H1 (cell line): ENCODE results near the gene SLC8A1. TPM values are rescaled to one million over a fixed set of nuclear protein-coding genes. Genes with fewer than 3 reads are reported as not detected.

Experiments
- CTCF ChIA-PET: fragments of 300-600 bp; sonication (Branson Sonifier 250); formaldehyde crosslinking; loops from one replicate; lab custom pipeline; 2021; ENCODE audit not compliant: partially characterized antibody; lab: Charles Lee
- POLR2A ChIA-PET: fragments of 300-600 bp; sonication (Branson Sonifier 250); formaldehyde crosslinking; loops from one replicate; lab custom pipeline; 2021; ENCODE audit warnings: inconsistent platforms; ENCODE audit not compliant: partially characterized antibody; lab: Charles Lee
- DNase-seq, 2 experiments: peaks; one replicate each; pipeline versions ENCODE4 v3.0.0 to v3.0.0-alpha.2; 2010 to 2022; ENCODE audit warnings: low spot score in 2 of 2, low read depth in 1 of 2, mixed read lengths in 1 of 2
- FAIRE-seq: peaks from 2 replicates; lab custom pipeline; 2011; peaks lifted over from hg19 to GRCh38; lab: Jason Lieb, UNC
- H2AFZ ChIP-seq: 2 replicates; pipeline ENCODE4 v1.8.1; 2012; ENCODE audit warnings: low read length, inconsistent platforms
- H2AK5ac ChIP-seq: 2 replicates; pipeline ENCODE4 v1.6.1; 2013; ENCODE audit warnings: low read depth, low read length
- H2BK120ac ChIP-seq: replicated peaks from 2 replicates; pipeline ENCODE3; 2013; ENCODE audit warnings: low read depth, low read length, inconsistent platforms
- H2BK12ac ChIP-seq: 2 replicates; pipeline ENCODE4 v1.6.1; 2013; ENCODE audit warnings: low read depth, low read length
- H2BK15ac ChIP-seq: 2 replicates; pipeline ENCODE4 v1.6.1; 2013; ENCODE audit warnings: low read length
- H2BK20ac ChIP-seq: 2 replicates; pipeline ENCODE4 v1.6.1; 2013; ENCODE audit warnings: low read length
- H2BK5ac ChIP-seq: 2 replicates; pipeline ENCODE4 v1.6.1; 2013; ENCODE audit warnings: low read depth, low read length
- H3K14ac ChIP-seq: 2 replicates; pipeline ENCODE4 v1.6.1; 2013; ENCODE audit warnings: inconsistent platforms; ENCODE audit not compliant: insufficient read length
- H3K18ac ChIP-seq: 2 replicates; pipeline ENCODE4 v1.6.1; 2013; ENCODE audit warnings: low read length; ENCODE audit errors: extremely low read depth
- H3K23ac ChIP-seq: 2 replicates; pipeline ENCODE4 v1.6.1; 2013; ENCODE audit warnings: inconsistent platforms; ENCODE audit not compliant: insufficient read length
- H3K23me2 ChIP-seq: 2 replicates; pipeline ENCODE4 v1.6.1; 2013; ENCODE audit warnings: low read depth, low read length
- H3K27ac ChIP-seq: 2 replicates; pipeline ENCODE4 v1.6.1; 2011; ENCODE audit warnings: low read depth, low read length, inconsistent platforms
- H3K27me3 ChIP-seq, 4 experiments: replicated peaks in 1 of 4; 1 replicate in 1 of 4; 2 replicates in 3 of 4; pipeline versions ENCODE4 v1.6.1 to v1.8.1; 2011 to 2013; ENCODE audit warnings: low read length in 3 of 4, mild to moderate bottlenecking in 3 of 4, inconsistent platforms in 2 of 4, mixed read lengths in 2 of 4, moderate library complexity in 1 of 4; ENCODE audit not compliant: control insufficient read depth in 3 of 4, insufficient read depth in 3 of 4; ENCODE audit errors: extremely low read depth in 1 of 4
- H3K36me3 ChIP-seq, 4 experiments: 2 replicates each; pipeline versions ENCODE4 v1.6.1 to v1.8.1; 2011 to 2013; ENCODE audit warnings: mild to moderate bottlenecking in 4 of 4, low read length in 3 of 4, moderate library complexity in 2 of 4, control low read depth in 1 of 4, inconsistent platforms in 1 of 4; ENCODE audit not compliant: insufficient read depth in 4 of 4, control insufficient read depth in 2 of 4
- H3K4ac ChIP-seq: replicated peaks from 2 replicates; pipeline ENCODE3; 2013; ENCODE audit warnings: low read length, low read depth, mixed read lengths, inconsistent platforms; ENCODE audit not compliant: insufficient read length
- H3K4me1 ChIP-seq, 4 experiments: replicated peaks in 1 of 4; 1 replicate in 1 of 4; 2 replicates in 3 of 4; pipeline versions ENCODE4 v1.6.1 to v1.8.1; 2011 to 2013; ENCODE audit warnings: low read length in 3 of 4, inconsistent platforms in 2 of 4, mixed read lengths in 1 of 4; ENCODE audit not compliant: insufficient read depth in 4 of 4, control insufficient read depth in 3 of 4
- H3K4me2 ChIP-seq, 2 experiments: 2 replicates each; pipeline versions ENCODE4 v1.6.1 to v1.8.1; 2011 to 2013; ENCODE audit warnings: low read depth in 2 of 2, low read length in 2 of 2, control low read depth in 1 of 2, inconsistent platforms in 1 of 2, mild to moderate bottlenecking in 1 of 2; ENCODE audit not compliant: insufficient read depth in 1 of 2
- H3K4me3 ChIP-seq, 4 experiments: fragments of 200-600, 300-600 bp in 1 of 4; sonication (generic), shearing (Covaris generic), sonication (Bioruptor Twin) in 1 of 4; 2 replicates each; pipeline versions ENCODE4 v1.5.1 to v1.8.1; 2011 to 2016; ENCODE audit warnings: low read length in 4 of 4, low read depth in 3 of 4, control low read depth in 2 of 4, inconsistent platforms in 2 of 4, mild to moderate bottlenecking in 2 of 4, mixed read lengths in 1 of 4, moderate library complexity in 1 of 4; ENCODE audit not compliant: insufficient read depth in 2 of 4; ENCODE audit errors: extremely low read depth in 1 of 4
- H3K56ac ChIP-seq: replicated peaks from 2 replicates; pipeline ENCODE3; 2013; ENCODE audit warnings: low read depth, mild to moderate bottlenecking, mixed read lengths, low read length, inconsistent platforms; ENCODE audit not compliant: insufficient read length
- H3K79me1 ChIP-seq: 2 replicates; pipeline ENCODE4 v1.6.1; 2013; ENCODE audit warnings: low read depth, low read length, control low read depth
- H3K79me2 ChIP-seq, 2 experiments: 2 replicates each; pipeline versions ENCODE4 v1.6.1 to v1.8.1; 2012 to 2013; ENCODE audit warnings: low read length in 2 of 2, mild to moderate bottlenecking in 2 of 2, inconsistent platforms in 1 of 2; ENCODE audit not compliant: insufficient read depth in 2 of 2, control insufficient read depth in 1 of 2
- H3K9ac ChIP-seq, 4 experiments: replicated peaks in 1 of 4; 1 replicate in 1 of 4; 2 replicates in 3 of 4; pipeline versions ENCODE4 v1.6.1 to v1.8.1; 2011 to 2013; ENCODE audit warnings: low read depth in 3 of 4, low read length in 3 of 4, control low read depth in 2 of 4, mild to moderate bottlenecking in 2 of 4, moderate library complexity in 2 of 4, inconsistent platforms in 1 of 4; ENCODE audit errors: extremely low read depth in 1 of 4
- H3K9me3 ChIP-seq, 2 experiments: 2 replicates each; pipeline versions ENCODE4 v1.6.1 to v1.8.1; 2012 to 2013; ENCODE audit warnings: mild to moderate bottlenecking in 2 of 2, moderate library complexity in 2 of 2, control low read depth in 1 of 2, inconsistent platforms in 1 of 2, low read depth in 1 of 2, low read length in 1 of 2, mixed read lengths in 1 of 2; ENCODE audit not compliant: insufficient read depth in 2 of 2
- H4K20me1 ChIP-seq, 2 experiments: replicated peaks in 1 of 2; 2 replicates each; pipeline versions ENCODE3 to v1.8.1; 2011 to 2013; ENCODE audit warnings: inconsistent platforms in 2 of 2, low read length in 2 of 2, mild to moderate bottlenecking in 1 of 2; ENCODE audit not compliant: insufficient read depth in 2 of 2, control insufficient read depth in 1 of 2
- H4K5ac ChIP-seq: 2 replicates; pipeline ENCODE4 v1.6.1; 2013; ENCODE audit warnings: low read length, low read depth, mixed read lengths, inconsistent platforms; ENCODE audit not compliant: insufficient read length
- H4K8ac ChIP-seq: 2 replicates; pipeline ENCODE4 v1.8.0; 2013; ENCODE audit warnings: mild to moderate bottlenecking, moderate library complexity, low read length, inconsistent platforms; ENCODE audit not compliant: insufficient read depth; ENCODE audit errors: extremely low read depth
- H4K91ac ChIP-seq: replicated peaks from 2 replicates; pipeline ENCODE3; 2013; ENCODE audit warnings: low read length, mixed read lengths, inconsistent platforms; ENCODE audit not compliant: insufficient read length
- CEBPB ChIP-seq: IDR thresholded peaks from 2 replicates; pipeline ENCODE4 v1.6.1; 2012; ENCODE audit warnings: low read depth, low read length
- CTBP2 ChIP-seq: IDR thresholded peaks from 2 replicates; pipeline ENCODE4 v1.7.0; 2011; ENCODE audit warnings: borderline replicate concordance, mild to moderate bottlenecking, moderate library complexity, mixed read lengths, low read length; ENCODE audit not compliant: insufficient read depth, insufficient read length
- FOSL1 ChIP-seq: IDR thresholded peaks from 2 replicates; pipeline ENCODE4 v1.6.1; 2011; ENCODE audit warnings: mild to moderate bottlenecking, low read depth, low read length, moderate library complexity; ENCODE audit not compliant: insufficient read depth
- MAFK ChIP-seq: IDR thresholded peaks from 2 replicates; pipeline ENCODE4 v1.6.1; 2012; ENCODE audit warnings: low read depth, mild to moderate bottlenecking, improper control_type of control experiment, low read length
- POLR2A ChIP-seq, 2 experiments: IDR thresholded peaks; 1 replicate in 1 of 2; 2 replicates in 1 of 2; pipeline ENCODE4 v1.6.1; 2011; ENCODE audit warnings: low read depth in 2 of 2, low read length in 2 of 2, mild to moderate bottlenecking in 2 of 2; ENCODE audit errors: control extremely low read depth in 1 of 2
- SAP30 ChIP-seq: fragments of 300-600 bp; sonication (generic); IDR thresholded peaks from 2 replicates; pipeline ENCODE4 v1.7.1; 2012; ENCODE audit warnings: low read length, moderate library complexity, mild to moderate bottlenecking, inconsistent platforms; ENCODE audit not compliant: insufficient read depth, insufficient replicate concordance
- SIN3A ChIP-seq, 2 experiments: IDR thresholded peaks in 1 of 2; conservative IDR thresholded peaks in 1 of 2; 2 replicates each; pipeline ENCODE4 v1.6.1; 2011 to 2012; ENCODE audit warnings: low read length in 2 of 2, improper control_type of control experiment in 1 of 2, low read depth in 1 of 2, mild to moderate bottlenecking in 1 of 2
- SP2 ChIP-seq: IDR thresholded peaks from 2 replicates; pipeline ENCODE4 v1.6.1; 2012; ENCODE audit warnings: mild to moderate bottlenecking, low read length, inconsistent platforms
- TAF1 ChIP-seq: IDR thresholded peaks from 2 replicates; pipeline ENCODE4 v1.6.1; 2011; ENCODE audit warnings: mild to moderate bottlenecking, low read depth, low read length
- TBP ChIP-seq: IDR thresholded peaks from 2 replicates; pipeline ENCODE4 v1.6.1; 2011; ENCODE audit warnings: low read depth, low read length, improper control_type of control experiment
- TCF12 ChIP-seq: IDR thresholded peaks from 2 replicates; pipeline ENCODE4 v1.6.1; 2011; ENCODE audit warnings: low read depth, mild to moderate bottlenecking, low read length
- WGBS, 2 experiments: shearing (Covaris generic) in 1 of 2; methylation state at CpG; one replicate each; pipeline versions ENCODE4 v1.1.6 to v1.1.7; 2013 to 2015; ENCODE audit warnings: low lambda C conversion rate in 2 of 2, mixed read lengths in 2 of 2, inconsistent platforms in 1 of 2, low coverage in 1 of 2, missing lambda C conversion rate in 1 of 2; ENCODE audit not compliant: insufficient replicate concordance in 2 of 2, insufficient coverage in 1 of 2, insufficient read length in 1 of 2; ENCODE audit errors: extremely low coverage in 1 of 2, missing lambda C conversion rate in 1 of 2; 5-methylcytosine and 5-hydroxymethylcytosine counted together
- polyA plus RNA-seq, 7 experiments: library from polyadenylated mRNA; depleted of rRNA in 3 of 7; stranded (reverse) in 5 of 7; unstranded in 2 of 7; fragments of >200 nt in 5 of 7; fragments of 200-250 nt in 2 of 7; gene quantifications; 1 replicate in 5 of 7; 2 replicates in 1 of 7; 4 replicates in 1 of 7; pipeline versions ENCODE4 v1.2.1 to v1.2.3, GENCODE V29; 2011 to 2013; ENCODE audit warnings: missing spikeins in 2 of 7, mixed read lengths in 2 of 7
- total RNA-seq: library from RNA; stranded (reverse); fragmentation: NEBNext Ultra II Directional; extraction: Animal tissue kit (Norgen Biotek cat#: 25700); gene quantifications from 2 replicates; pipeline ENCODE4 v1.2.1, GENCODE V29; 2021
- TF ChIP-seq, protein P1 (sequence below): IDR thresholded peaks from 2 replicates; pipeline ENCODE4 v1.6.1; 2012; ENCODE audit warnings: inconsistent platforms
- TF ChIP-seq, protein P2 (sequence below): IDR thresholded peaks from 2 replicates; pipeline ENCODE4 v1.6.1; 2012; ENCODE audit warnings: low read length, inconsistent platforms

The SLC8A1 gene
- total and polyA plus RNA-seq, 2 of the 8 experiments (the other 6 are each of a cell fraction or from before 2014, with no cell fraction given), result 0.68 to 3.6 TPM

DNA sequence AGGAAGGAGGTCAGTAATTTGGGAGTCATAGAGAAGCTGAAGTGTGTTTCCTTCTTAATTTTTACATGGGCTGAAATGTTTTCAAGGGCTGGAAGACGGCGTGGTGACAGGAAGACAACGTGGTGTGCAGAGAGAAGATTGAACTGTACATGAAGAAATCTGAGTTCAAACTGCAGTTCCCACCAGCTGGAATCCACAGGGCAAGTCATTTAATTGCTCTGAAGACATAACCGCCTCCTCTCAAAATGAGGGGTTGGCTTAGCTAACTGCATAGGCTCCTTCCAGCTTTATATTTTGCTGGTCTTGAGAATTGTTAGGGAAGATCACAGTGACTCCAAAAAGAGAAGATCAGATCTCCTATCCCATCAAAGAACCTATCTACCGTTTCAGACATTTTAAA lies 103.9 kb downstream of the SLC8A1 start:
- no peak overlapping the region for H3K23ac ChIP-seq
- no peaks in the 10 kb centered on the region for H3K27me3 ChIP-seq
- H2AK5ac ChIP-seq, result no peak overlapping the region
- no peaks in the 10 kb centered on the region for H3K9me3 ChIP-seq
- no peaks in the 10 kb centered on the region for H3K36me3 ChIP-seq
- WGBS, 2 experiments, result 82% methylated on average over 5 of the region's 5 CpGs; no CpG with 5 or more reads in 1 of the 2 experiments
- H4K20me1 ChIP-seq, result no peaks in the 10 kb centered on the region
- no peak overlapping the region for H3K9ac ChIP-seq
- H3K4me3 ChIP-seq, result no peak overlapping the region
- H3K79me2 ChIP-seq, result no peaks in the 10 kb centered on the region
- H2AFZ ChIP-seq, result no peak overlapping the region
- H3K14ac ChIP-seq, result no peak overlapping the region
- no peak overlapping the region for H2BK5ac ChIP-seq
- CTCF ChIA-PET, result interaction anchor here (1.1 to 1.5 kb wide), 2 partner anchors 12 to 135 kb away, joined by 3 to 4 read pairs; no protein-coding TSS in a partner anchor
- no peak overlapping the region for H3K4me2 ChIP-seq
- no peak overlapping the region for H4K8ac ChIP-seq
- no peaks in the 10 kb centered on the region for H3K4me1 ChIP-seq
- no peak overlapping the region for H2BK15ac ChIP-seq
- H3K27ac ChIP-seq, result no peak overlapping the region
- no peak overlapping the region for H4K5ac ChIP-seq
- no peak overlapping the region for H2BK20ac ChIP-seq
- H3K79me1 ChIP-seq, result no peaks in the 10 kb centered on the region
- H4K91ac ChIP-seq, result no peak overlapping the region
- no peak overlapping the region for H3K56ac ChIP-seq
- POLR2A ChIA-PET, result no interaction called here
- no peak overlapping the region for H2BK12ac ChIP-seq
- H3K23me2 ChIP-seq, result no peaks in the 10 kb centered on the region
- H3K18ac ChIP-seq, result no peak overlapping the region
- H3K4ac ChIP-seq, result no peak overlapping the region
- H2BK120ac ChIP-seq, result no peak overlapping the region
- no peak for FAIRE-seq
- no peak for DNase-seq
- TF ChIP-seq SAP30 (no peak), MAFK (no peak), SIN3A (conservative IDR thresholded peaks at IDR 0.05 in 1 of 2, IDR thresholded peaks at IDR 0.05 in 1 of 2; ENCODE audit: low read depth in 1 of 2, low read length in 2 of 2) (no peak), CTBP2 (no peak), FOSL1 (no peak), SP2 (no peak), CEBPB (no peak), TBP (no peak), TAF1 (no peak), POLR2A (IDR thresholded peaks at IDR 0.05; ENCODE audit: control extremely low read depth in 1 of 2, low read depth in 2 of 2, low read length in 2 of 2) (no peak), TCF12 (no peak)
- TF ChIP-seq, protein P1, sequence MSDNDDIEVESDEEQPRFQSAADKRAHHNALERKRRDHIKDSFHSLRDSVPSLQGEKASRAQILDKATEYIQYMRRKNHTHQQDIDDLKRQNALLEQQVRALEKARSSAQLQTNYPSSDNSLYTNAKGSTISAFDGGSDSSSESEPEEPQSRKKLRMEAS, result no peak
- TF ChIP-seq, protein P2, sequence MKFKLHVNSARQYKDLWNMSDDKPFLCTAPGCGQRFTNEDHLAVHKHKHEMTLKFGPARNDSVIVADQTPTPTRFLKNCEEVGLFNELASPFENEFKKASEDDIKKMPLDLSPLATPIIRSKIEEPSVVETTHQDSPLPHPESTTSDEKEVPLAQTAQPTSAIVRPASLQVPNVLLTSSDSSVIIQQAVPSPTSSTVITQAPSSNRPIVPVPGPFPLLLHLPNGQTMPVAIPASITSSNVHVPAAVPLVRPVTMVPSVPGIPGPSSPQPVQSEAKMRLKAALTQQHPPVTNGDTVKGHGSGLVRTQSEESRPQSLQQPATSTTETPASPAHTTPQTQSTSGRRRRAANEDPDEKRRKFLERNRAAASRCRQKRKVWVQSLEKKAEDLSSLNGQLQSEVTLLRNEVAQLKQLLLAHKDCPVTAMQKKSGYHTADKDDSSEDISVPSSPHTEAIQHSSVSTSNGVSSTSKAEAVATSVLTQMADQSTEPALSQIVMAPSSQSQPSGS, result no peak
